ENCODE measurements around the gene LRPAP1. TPM values are rescaled to one million over a fixed set of nuclear protein-coding genes. Genes with fewer than 3 reads are reported as not detected.
"Not testable (repeated sequence)": the region's sequence is repeated elsewhere in the genome, so short reads cannot be mapped to it uniquely, and the experiment has no call there.

Gene LRPAP1
- total and polyA plus RNA-seq, 12 donors, result 49.9 to 418 (median 345) TPM

GRCh38 chr4:3545351-3545750 is 13.1 kb upstream of the LRPAP1 start:
- DNase-seq; H3K9me3 ChIP-seq; H3K4me1 ChIP-seq; H3K27me3 ChIP-seq; ATAC-seq; H3K27ac ChIP-seq; H3K36me3 ChIP-seq; intact Hi-C loops (cut with DNase I); H3K4me3 ChIP-seq: not testable (repeated sequence)
- WGBS, 2 donors, result 88 to 91% methylated on average over 8 of the region's 8 CpGs

- intact Hi-C loops (cut with DNase I); H3K36me3 ChIP-seq; ATAC-seq; H3K9me3 ChIP-seq; H3K4me3 ChIP-seq; H3K27me3 ChIP-seq; H3K4me1 ChIP-seq; DNase-seq: not testable (repeated sequence)
- WGBS, 2 donors, result 49 to 51% methylated on average over 22 of the region's 22 CpGs
- peak overlapping the region in 1 of 10 donors; percentile 36 for H3K27ac ChIP-seq
These were observed 12.2 kb upstream of the LRPAP1 start for GRCh38 chr4:3544259-3545025.

- 63 to 82% methylated on average over 7 to 8 of the region's 8 CpGs for WGBS, 2 donors
- H3K9me3 ChIP-seq; H3K36me3 ChIP-seq; H3K27me3 ChIP-seq; DNase-seq; H3K4me3 ChIP-seq; intact Hi-C loops (cut with DNase I); ATAC-seq; H3K4me1 ChIP-seq; H3K27ac ChIP-seq: not testable (repeated sequence)
These were observed 11.2 kb upstream of the LRPAP1 start for GRCh38 chr4:3543415-3543814.

- H3K27ac ChIP-seq; H3K36me3 ChIP-seq; ATAC-seq; H3K9me3 ChIP-seq; H3K4me1 ChIP-seq; H3K27me3 ChIP-seq; H3K4me3 ChIP-seq; DNase-seq; intact Hi-C loops (cut with DNase I): not testable (repeated sequence)
- 95 to 98% methylated on average over 15 to 21 of the region's 23 CpGs for WGBS, 2 donors
These were observed 6.7 kb upstream of the LRPAP1 start for GRCh38 chr4:3538906-3539305.

GRCh38 chr4:3535812-3536211 is 3.6 kb upstream of the LRPAP1 start:
- H3K27ac ChIP-seq; H3K4me3 ChIP-seq; H3K36me3 ChIP-seq; H3K9me3 ChIP-seq; DNase-seq; ATAC-seq; intact Hi-C loops (cut with DNase I); H3K27me3 ChIP-seq: not testable (repeated sequence)
- WGBS, 2 donors, result 85 to 88% methylated on average over 10 of the region's 10 CpGs
- H3K4me1 ChIP-seq, result peaks cover 0 to 18% (median 15%) of the 10 kb centered on the region in 9 donors

GRCh38 chr4:3533423-3533820 is 1.2 kb upstream of the LRPAP1 start:
- TF ChIP-seq CTCF (IDR thresholded peaks at IDR 0.05), result no peak
- H3K27me3 ChIP-seq, result no peaks in the 10 kb centered on the region
- intact Hi-C loops (cut with DNase I), result no loop called here
- WGBS, 2 donors, result 95% methylated on average over 7 of the region's 7 CpGs
- H3K4me1 ChIP-seq, result peaks cover 4 to 39% (median 28%) of the 10 kb centered on the region in 9 donors
- no peak for DNase-seq
- ATAC-seq, result no peak
- peaks cover 0 to 20% (median 0%) of the 10 kb centered on the region in 9 donors for H3K36me3 ChIP-seq
- no peaks in the 10 kb centered on the region for H3K9me3 ChIP-seq
- no peak overlapping the region for H3K4me3 ChIP-seq
- no peak overlapping the region for H3K27ac ChIP-seq

All from heart right ventricle (tissue), 16 donors.